LNCaP clone FGC (cell line): Measurements from ENCODE around the gene COMMD8.

Experiments
- DNase-seq: peaks from one replicate; pipeline ENCODE4 v3.0.0-alpha.2; 2011; ENCODE audit warnings: low read depth
- H3K4me3 ChIP-seq: 2 replicates; pipeline ENCODE4 v1.5.1; 2011; ENCODE audit warnings: mild to moderate bottlenecking, low read depth, low read length, control low read depth
- CTCF ChIP-seq: IDR thresholded peaks from 2 replicates; pipeline ENCODE4 v1.5.1; 2012; ENCODE audit warnings: mild to moderate bottlenecking; ENCODE audit not compliant: control insufficient read depth, insufficient read depth; ENCODE audit errors: extremely low read depth

The COMMD8 gene

DNA sequence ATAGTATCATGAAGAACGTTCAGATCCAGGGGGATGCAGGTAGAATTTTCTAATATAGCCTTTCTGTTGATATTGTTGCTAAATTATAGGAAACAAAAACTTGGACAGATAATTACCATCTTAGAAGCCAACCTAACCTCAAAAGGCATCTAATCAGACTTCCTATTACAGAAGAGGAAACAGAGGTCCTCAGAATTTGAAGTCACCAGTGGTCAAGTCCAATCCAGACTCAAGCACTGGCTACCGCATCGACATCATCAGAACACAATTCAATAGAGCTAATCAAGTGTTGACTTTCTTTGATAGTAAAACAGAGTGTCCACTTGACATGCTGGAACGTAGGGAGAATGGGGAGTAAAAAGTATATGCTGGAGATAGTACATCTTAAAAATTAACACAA is 11.3 kb upstream of the COMMD8 start:
- no peak for TF ChIP-seq CTCF
- no peak overlapping the region for H3K4me3 ChIP-seq
- DNase-seq, result no peak

DNA sequence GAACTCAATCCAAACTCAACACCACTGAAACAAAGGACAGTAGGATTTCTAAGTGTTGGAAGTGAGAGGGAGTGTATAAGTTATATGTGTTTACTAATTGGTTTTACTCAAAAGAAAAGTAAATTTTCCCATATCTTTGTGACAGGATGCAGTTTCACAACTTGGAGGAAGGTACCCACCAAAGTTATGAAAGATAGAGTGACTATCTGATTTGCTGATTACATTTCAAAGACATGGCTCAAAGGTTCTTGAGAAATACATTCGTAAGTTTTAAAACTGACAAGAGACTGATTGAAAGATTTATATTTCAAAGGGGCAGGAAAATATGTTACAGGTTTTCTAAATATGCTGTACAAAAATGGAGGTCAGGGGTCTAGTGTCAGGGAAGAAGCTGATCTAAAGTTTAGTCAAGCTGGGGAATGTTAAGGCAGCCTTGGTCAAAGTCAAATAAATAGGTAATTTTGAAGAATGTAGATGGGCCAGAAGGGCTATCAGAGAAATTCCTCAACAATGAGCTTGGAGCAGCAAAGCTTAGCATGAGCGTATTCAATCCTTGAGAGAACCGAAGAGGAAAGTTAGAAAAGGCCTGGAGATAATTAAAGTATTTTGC is 9.7 kb upstream of the COMMD8 start:
- H3K4me3 ChIP-seq, result no peak overlapping the region
- no peak for DNase-seq
- no peak for TF ChIP-seq CTCF

GRCh38 chr4:47471591-47471990 is 8.1 kb upstream of the COMMD8 start:
- DNase-seq, result no peak
- no peak for TF ChIP-seq CTCF
- no peak overlapping the region for H3K4me3 ChIP-seq

- DNase-seq, result no peak
- no peak for TF ChIP-seq CTCF
- no peak overlapping the region for H3K4me3 ChIP-seq
Observed at GRCh38 chr4:47471064-47471463, 7.6 kb upstream of the COMMD8 start.

DNA sequence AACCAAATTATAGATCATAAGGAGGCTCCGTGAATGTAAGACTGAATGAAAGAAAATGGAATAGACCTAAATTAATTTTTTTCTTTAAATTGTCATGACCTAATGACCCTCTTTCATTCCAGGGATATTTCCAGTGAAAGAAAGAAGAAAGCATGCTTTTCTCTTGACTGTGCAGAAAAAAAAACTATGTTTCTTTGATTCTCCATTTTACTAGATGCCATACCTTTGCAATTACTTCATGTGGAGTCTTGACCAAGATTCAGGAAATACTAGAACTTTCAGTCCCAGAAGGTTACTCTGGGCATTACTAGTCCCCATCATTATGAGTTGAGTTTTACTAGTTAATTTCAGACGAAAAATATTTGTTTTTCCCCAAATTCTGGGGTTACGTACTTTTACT is 6.4 kb upstream of the COMMD8 start:
- H3K4me3 ChIP-seq, result no peak overlapping the region
- no peak for DNase-seq
- no peak for TF ChIP-seq CTCF

GRCh38 chr4:47468706-47469365 is 5.3 kb upstream of the COMMD8 start:
- no peak overlapping the region for H3K4me3 ChIP-seq
- TF ChIP-seq CTCF, result no peak
- no peak for DNase-seq
